Upper lobe of left lung (tissue), 4 donors: ENCODE data around the gene PNPLA5.

Source experiments
- POLR2A ChIP-seq, 4 donors: fragments of 450-650 bp; IDR thresholded peaks; one replicate each; pipeline ENCODE4 v1.5.1; 2016 to 2017; ENCODE audit warnings: antibody characterized with exemption in 4 of 4, mild to moderate bottlenecking in 2 of 4
- POLR2AphosphoS5 ChIP-seq, 2 donors: sonication (generic); formaldehyde crosslinking; IDR thresholded peaks; one replicate each; pipeline ENCODE4 v1.5.1; 2017; ENCODE audit warnings: antibody characterized with exemption in 2 of 2

- TF ChIP-seq POLR2A (IDR thresholded peaks at IDR 0.05) (no peak), POLR2AphosphoS5 (IDR thresholded peaks at IDR 0.05) (no peak)
These were observed 14.8 kb downstream of the PNPLA5 start for GRCh38 chr22:43876866-43877509.
